Measurements from ENCODE around the gene NCOA1. TPM values are rescaled to one million over a fixed set of nuclear protein-coding genes. Genes with fewer than 3 reads are reported as not detected.
"Not testable (repeated sequence)": the region's sequence is repeated elsewhere in the genome, so short reads cannot be mapped to it uniquely, and the experiment has no call there.

Gene NCOA1
- total and polyA plus RNA-seq, 2 donors (not counting 3 experiments of a cell fraction or from before 2014, with no cell fraction given) = 11.4 to 14.1 TPM

- no peak for FAIRE-seq
- peaks cover 3 to 9% of the 10 kb centered on the region in 2 experiments for H3K27me3 ChIP-seq (ENCODE audit: control insufficient read depth in 2 of 2, insufficient read depth in 2 of 2, low read length in 2 of 2)
- no peaks in the 10 kb centered on the region for H3K36me3 ChIP-seq (ENCODE audit: control insufficient read depth in 2 of 2, extremely low read depth in 1 of 2, insufficient read depth in 2 of 2, low read length in 2 of 2)
- H3K4me1 ChIP-seq (ENCODE audit: control insufficient read depth, extremely low read depth, insufficient read depth, low read length) = no peaks in the 10 kb centered on the region
- DNase-seq (ENCODE audit: low read depth, low spot score) = no peak
- no TSS peak for BruUV-seq (replicated peaks)
- TF ChIP-seq POLR2A (IDR thresholded peaks at IDR 0.05; ENCODE audit: low read depth, low read length) (no peak), GATA2 (IDR thresholded peaks at IDR 0.05; ENCODE audit: insufficient read depth, insufficient read length, low read depth, low read length) (no peak), MYC (IDR thresholded peaks at IDR 0.05; ENCODE audit: low read depth, low read length) (no peak), JUN (IDR thresholded peaks at IDR 0.05; ENCODE audit: borderline replicate concordance, insufficient read depth, insufficient read length, low read depth) (no peak)
- POLR2A ChIA-PET = no interaction called here
- no peaks in the 10 kb centered on the region for H3K9me1 ChIP-seq (replicated peaks; ENCODE audit: control insufficient read depth, extremely low read depth, insufficient read depth, low read length)
- H3K9ac ChIP-seq (replicated peaks; ENCODE audit: extremely low read depth, insufficient read depth, low read length) = no peak overlapping the region
- H3K27ac ChIP-seq (ENCODE audit: insufficient read depth, low read depth, low read length) = no peak overlapping the region
- H4K20me1 ChIP-seq (replicated peaks; ENCODE audit: control insufficient read depth, extremely low read depth, insufficient read depth, low read length) = no peaks in the 10 kb centered on the region
- dilution Hi-C loops (cut with MboI; ENCODE audit: extremely low pct_ligation_motif_present, low sequenced_read_pairs) (no loop called here), intact Hi-C loops (cut with micrococcal nuclease) (no loop called here)
- no peak overlapping the region for H3K4me2 ChIP-seq (ENCODE audit: insufficient read depth, low read length)
- no peaks in the 10 kb centered on the region for H3K79me2 ChIP-seq (ENCODE audit: control insufficient read depth, insufficient read depth, low read length)
- H3K9me3 ChIP-seq (replicated peaks; ENCODE audit: control insufficient read depth, insufficient read depth, low read length) = no peaks in the 10 kb centered on the region
- CTCF ChIA-PET = interaction anchor here (1.5 to 1.7 kb wide), 2 partner anchors 63 to 73 kb away, joined by 4 to 5 read pairs; no protein-coding TSS in a partner anchor
- no peak overlapping the region for H3K4me3 ChIP-seq (replicated peaks in 1 of 3; ENCODE audit: insufficient read depth in 1 of 3, low read depth in 1 of 3, low read length in 3 of 3)
- no peak overlapping the region for H2AFZ ChIP-seq (ENCODE audit: low read depth, low read length)
Observed at GRCh38 chr2:24482972-24483300, 8.1 kb upstream of the NCOA1 start.

DNA sequence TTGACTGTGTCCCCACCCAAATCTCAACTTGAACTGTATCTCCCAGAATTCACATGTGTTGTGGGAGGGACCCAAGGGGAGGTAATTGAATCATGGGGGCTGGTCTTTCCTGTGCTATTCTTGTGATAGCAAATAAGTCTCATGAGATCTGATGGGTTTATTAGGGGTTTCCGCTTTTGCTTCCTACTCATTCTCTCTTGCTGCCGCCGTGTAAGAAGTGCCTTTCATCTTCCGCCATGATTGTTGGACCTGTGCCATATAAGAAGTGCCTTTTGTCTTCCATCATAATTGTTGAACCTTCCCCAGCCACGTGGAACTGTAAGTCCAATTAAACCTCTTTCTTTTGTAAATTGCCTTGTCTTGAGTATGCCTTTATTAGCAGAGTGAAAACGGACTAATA, 6.4 kb upstream of the NCOA1 start:
- dilution Hi-C loops (cut with MboI; ENCODE audit: extremely low pct_ligation_motif_present, low sequenced_read_pairs); FAIRE-seq; H4K20me1 ChIP-seq (replicated peaks; ENCODE audit: control insufficient read depth, extremely low read depth, insufficient read depth, low read length); H3K4me1 ChIP-seq (ENCODE audit: control insufficient read depth, extremely low read depth, insufficient read depth, low read length); H3K9ac ChIP-seq (replicated peaks; ENCODE audit: extremely low read depth, insufficient read depth, low read length); H3K36me3 ChIP-seq (ENCODE audit: control insufficient read depth in 2 of 2, extremely low read depth in 1 of 2, insufficient read depth in 2 of 2, low read length in 2 of 2); BruUV-seq (replicated peaks); H3K27me3 ChIP-seq (ENCODE audit: control insufficient read depth in 2 of 2, insufficient read depth in 2 of 2, low read length in 2 of 2); POLR2A ChIA-PET; intact Hi-C loops (cut with micrococcal nuclease); H3K4me2 ChIP-seq (ENCODE audit: insufficient read depth, low read length); H3K27ac ChIP-seq (ENCODE audit: insufficient read depth, low read depth, low read length); H2AFZ ChIP-seq (ENCODE audit: low read depth, low read length); H3K9me3 ChIP-seq (replicated peaks; ENCODE audit: control insufficient read depth, insufficient read depth, low read length); DNase-seq (ENCODE audit: low read depth, low spot score); H3K79me2 ChIP-seq (ENCODE audit: control insufficient read depth, insufficient read depth, low read length); H3K4me3 ChIP-seq (replicated peaks in 1 of 3; ENCODE audit: insufficient read depth in 1 of 3, low read depth in 1 of 3, low read length in 3 of 3); H3K9me1 ChIP-seq (replicated peaks; ENCODE audit: control insufficient read depth, extremely low read depth, insufficient read depth, low read length): not testable (repeated sequence)
- CTCF ChIA-PET = interaction anchor here (1.3 kb wide), 1 partner anchor 62 kb away, joined by 3 read pairs; no protein-coding TSS in a partner anchor

All from endothelial cell of umbilical vein (primary cell).